SIG-M5 (cell line): ENCODE results near the gene EPB41.
"Not testable (repeated sequence)": the region's sequence is repeated elsewhere in the genome, so short reads cannot be mapped to it uniquely, and the experiment has no call there.

Experiments used
- DNase-seq: peaks from one replicate; lab custom pipeline; 2025; lab: John Stamatoyannopoulos, UW

EPB41 gene

GRCh38 chr1:29112705-29113412 is 198.5 kb downstream of the EPB41 start:
- DNase-seq, result no peak

- no peak for DNase-seq
These were observed 199.2 kb downstream of the EPB41 start for GRCh38 chr1:29113413-29114117.

DNA sequence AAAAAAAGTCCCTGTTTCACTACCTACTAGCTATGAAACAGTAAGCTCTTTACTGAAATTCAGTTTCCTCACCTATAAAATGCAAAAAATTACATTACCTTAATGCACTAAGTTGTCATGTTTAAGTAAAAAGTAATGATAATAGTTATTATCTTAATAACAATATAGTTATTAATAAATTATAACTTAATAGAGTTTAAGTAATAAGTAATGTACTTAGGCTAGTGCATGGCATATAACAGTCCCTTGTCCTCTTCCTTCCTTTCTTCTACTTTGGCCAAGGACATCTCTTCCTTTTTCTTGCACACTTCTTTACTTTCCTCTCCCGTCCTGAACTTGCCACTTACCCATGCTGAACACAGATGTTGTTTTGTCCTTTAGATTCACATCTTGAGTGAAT is 200.3 kb downstream of the EPB41 start:
- DNase-seq, result no peak

DNA sequence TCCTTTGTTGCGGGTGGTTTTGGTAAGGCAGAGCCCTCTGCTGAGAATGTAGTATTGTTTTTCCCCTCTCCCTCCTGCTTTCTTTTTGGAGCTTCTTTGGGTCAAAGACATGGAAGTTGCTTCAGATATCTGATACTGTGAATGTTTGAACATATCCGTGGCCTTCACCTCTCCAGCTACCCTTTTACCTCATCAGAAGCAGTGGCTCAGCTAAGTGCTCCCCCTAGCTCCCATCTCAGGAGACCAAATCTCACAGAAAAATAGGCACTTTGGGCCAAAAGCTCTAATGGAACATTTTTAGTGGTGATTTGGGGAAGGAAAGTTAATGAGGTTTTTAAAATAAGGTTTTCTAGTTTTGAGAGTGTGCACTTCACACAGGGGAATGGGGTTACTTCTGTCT is 203.0 kb downstream of the EPB41 start:
- no peak for DNase-seq

GRCh38 chr1:29119121-29119929 is 205.0 kb downstream of the EPB41 start:
- no peak for DNase-seq

DNA sequence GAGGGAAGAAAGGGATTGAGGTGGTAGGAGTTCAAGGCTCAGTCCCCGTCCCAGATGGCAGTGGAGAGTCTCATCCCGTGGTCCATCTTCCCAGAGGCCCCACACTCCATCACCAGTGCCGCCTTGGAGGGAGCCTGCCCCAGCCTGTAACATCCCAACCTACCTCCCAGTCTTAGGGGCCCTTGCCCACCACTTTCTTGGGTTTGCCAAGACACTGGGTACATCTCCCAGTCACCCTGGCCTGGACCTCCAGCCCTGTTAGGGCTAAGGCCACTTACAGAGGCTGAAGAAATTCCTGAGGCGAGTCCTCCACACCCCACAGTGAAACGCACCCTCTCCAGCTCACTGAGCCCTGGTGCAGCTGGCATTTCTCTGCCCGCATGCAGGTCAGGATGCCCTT is 206.0 kb downstream of the EPB41 start:
- DNase-seq, result no peak

DNA sequence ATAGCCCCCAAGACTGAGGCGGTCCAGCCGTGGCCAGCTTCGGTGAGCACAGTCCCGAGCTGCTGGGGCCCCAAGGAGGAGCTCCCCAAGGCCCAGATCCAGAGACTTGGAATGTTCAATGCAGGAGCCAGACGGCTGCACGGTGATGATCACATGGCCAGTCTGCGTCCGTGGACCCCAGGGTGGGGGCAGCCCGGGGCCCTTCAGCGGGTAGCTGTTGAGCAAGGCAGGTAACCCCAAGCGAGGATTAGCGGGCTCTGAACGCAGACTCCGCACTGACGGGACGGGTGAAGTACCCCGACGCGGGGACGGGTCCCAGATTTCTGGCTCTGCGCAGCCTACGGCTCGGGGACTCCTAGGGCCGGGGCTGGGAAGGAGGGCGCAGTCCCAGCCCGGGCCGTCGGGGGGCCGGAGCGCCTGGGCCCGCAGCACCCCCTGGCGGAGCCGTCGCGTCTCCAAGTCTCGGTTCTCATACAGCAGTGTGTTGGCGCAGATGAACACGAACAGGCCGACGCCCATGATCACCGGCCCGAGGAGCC is 206.6 kb downstream of the EPB41 start:
- no peak for DNase-seq

DNA sequence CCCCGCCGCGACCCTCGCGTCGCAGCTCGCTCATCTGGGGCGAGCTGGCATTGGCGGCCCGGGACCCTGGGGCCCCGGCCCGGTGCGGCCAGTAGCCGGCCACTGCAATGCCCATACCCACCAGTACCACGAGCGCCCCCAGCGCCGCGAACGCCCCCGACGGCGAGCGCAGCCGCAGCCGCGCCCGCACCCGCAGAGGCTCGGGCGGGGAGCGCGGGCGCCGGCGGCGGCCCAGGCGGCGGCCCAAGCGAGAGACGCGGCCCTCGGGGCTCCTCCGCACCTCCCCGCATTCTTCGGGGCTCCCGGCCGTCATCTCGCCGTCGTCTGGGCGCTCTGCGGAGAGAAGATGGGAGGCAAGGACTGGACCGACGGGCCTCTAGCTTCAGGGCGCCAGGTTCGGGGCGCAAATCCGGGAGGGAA is 207.2 kb downstream of the EPB41 start:
- DNase-seq, result no peak

GRCh38 chr1:29121936-29122681 is 207.7 kb downstream of the EPB41 start:
- no peak for DNase-seq

GRCh38 chr1:29122682-29123052 is 208.3 kb downstream of the EPB41 start:
- no peak for DNase-seq

DNA sequence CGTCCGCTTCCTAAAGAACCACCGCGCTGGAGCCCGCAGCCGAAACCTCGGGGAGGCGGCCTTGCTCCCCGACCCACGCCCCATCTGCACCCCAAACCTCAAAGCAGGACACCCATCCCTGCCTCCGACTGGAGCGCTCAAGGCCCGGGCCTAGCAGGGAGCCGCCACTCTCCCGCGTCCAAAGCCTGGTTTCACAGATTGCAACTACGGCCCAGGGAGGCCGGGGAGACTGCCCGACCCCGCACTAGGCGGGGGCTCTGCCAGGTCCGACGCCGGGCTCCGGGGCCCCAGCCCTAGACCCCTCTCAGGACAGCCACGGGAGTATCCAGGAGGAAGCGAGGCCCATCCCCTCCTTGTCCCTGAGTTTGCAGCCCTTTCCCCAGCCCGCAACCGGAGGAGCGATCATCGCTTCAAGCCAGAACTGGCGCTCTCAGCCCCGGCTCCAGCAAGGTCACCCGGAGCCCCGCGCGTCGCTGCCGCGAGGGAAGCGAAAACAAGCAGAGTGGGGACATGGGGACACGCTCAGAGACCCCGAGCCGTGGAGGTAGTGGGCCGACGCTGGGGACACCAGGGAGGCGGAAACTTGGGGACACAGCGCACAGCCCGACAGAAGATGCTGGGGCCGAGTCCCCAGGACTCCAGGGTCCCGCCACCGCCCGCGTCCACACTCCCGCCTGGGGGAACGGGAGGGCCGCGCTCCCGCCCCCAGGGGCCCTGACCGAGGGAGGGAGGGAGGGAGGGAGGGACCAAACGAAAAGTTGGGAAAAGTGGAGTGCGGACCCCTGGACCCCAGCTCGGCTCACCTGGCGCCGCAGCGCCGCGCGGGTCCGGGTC is 208.9 kb downstream of the EPB41 start:
- DNase-seq, result no peak

GRCh38 chr1:29123887-29124365 is 209.6 kb downstream of the EPB41 start, which contains the start of gene TMEM200B:
Gene TMEM200B (minus strand): TSS chr1:29123903. CDS start chr1:29121828, 2,075 bp downstream.
- no peak for DNase-seq

GRCh38 chr1:29124366-29125236 is 210.2 kb downstream of the EPB41 start:
- no peak for DNase-seq

DNA sequence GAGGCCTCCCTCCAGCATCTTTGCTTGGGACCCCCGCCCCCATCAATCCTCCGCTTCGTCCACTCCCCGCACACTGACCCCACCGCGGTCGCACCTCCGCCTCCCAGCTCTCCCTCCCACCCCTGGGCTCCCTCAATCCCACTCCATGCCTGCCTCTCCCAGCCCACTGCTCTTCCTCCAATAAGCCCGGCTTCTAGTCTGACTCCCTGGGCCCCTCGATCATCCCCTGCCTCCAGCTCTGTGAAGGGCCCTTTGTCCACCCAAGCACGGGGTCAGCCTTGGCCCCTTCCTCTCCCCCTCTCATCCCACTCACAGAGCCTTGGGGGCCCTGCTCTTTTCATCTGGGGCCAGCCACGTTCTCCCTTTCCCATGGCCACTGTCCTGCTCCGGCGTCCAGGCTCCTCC is 210.9 kb downstream of the EPB41 start:
- DNase-seq, result no peak

DNA sequence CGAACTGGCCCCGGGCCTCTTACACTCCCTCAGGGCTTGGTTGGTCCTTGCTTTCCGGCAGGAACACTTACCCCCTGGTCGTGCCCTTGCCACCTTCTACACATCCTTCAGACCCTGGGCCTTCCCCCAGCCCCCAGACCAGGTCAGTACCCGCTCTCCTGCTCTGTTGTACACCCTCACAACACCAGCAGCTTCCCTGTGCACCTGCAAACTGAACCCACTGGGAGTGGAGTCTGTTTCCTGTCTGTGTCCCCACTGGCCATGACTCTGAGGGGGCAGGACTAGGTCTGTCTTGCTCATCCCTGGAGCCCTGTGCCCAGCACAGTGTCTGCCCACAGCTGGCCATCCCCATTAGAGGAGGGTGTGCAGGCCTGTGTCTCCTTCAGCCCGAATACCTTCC is 211.4 kb downstream of the EPB41 start:
- no peak for DNase-seq

DNA sequence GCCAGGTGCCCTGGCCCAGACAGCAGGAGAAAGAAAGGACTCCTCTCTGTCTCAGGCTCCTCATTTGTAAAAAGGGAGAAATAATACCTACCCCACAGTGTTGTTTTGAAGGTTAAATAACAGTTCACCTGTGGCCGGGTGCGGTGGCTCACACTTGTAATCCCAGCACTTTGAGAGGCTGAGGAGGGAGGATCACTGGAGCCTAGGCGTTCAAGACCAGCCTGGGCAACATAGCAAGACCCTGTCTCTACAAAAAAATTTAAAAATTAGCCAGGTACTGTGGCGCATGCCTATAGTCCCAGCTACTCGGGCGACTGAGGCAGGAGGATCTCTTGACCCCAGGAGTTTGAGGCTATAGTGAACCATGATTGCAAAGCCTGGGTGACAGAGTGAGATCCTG is 211.8 kb downstream of the EPB41 start:
- no peak for DNase-seq

DNA sequence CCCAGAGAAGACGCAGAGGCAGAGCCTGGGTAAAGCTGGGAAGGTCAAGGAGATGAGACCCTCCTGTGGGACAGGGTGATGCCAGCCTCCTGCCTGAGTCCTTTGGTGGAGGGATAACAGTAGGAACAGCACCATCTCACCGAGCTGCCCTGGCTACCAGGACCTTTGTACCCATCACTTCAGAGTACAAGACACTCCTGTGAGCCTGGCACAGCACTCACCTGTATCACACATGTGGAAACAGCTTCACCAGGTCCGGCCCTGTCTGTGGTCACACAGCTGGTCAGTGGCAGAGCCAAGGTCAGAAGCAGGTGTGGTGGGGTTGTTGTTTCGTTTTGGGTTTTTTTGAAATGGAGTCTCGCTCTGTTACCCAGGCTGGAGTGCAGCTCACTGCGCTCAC is 214.4 kb downstream of the EPB41 start:
- no peak for DNase-seq

- DNase-seq, result no peak
These were observed 215.5 kb downstream of the EPB41 start for GRCh38 chr1:29129916-29130315.

GRCh38 chr1:29131056-29131455 is 216.7 kb downstream of the EPB41 start:
- not testable (repeated sequence) for DNase-seq
